Ovary (tissue), 9 donors: ENCODE data around the gene PROM2. TPM values are rescaled to one million over a fixed set of nuclear protein-coding genes. Genes with fewer than 3 reads are reported as not detected.

Experiments used
- DNase-seq, 5 donors: peaks; one replicate each; pipeline ENCODE4 v3.0.0-alpha.2; 2019 to 2020
- H3K27ac ChIP-seq, 2 donors: fragments of 200-600 bp; one replicate each; pipeline versions ENCODE4 v1.5.1 to v1.8.0; 2019 to 2022
- H3K27me3 ChIP-seq: fragments of 200-600 bp; one replicate; pipeline ENCODE4 v1.8.0; 2022
- H3K36me3 ChIP-seq: fragments of 200-600 bp; sonication (generic); one replicate; pipeline ENCODE4 v1.5.1; 2019
- H3K4me1 ChIP-seq: one replicate; pipeline ENCODE4 v1.8.1; 2013; ENCODE audit warnings: mild to moderate bottlenecking, moderate library complexity; ENCODE audit not compliant: insufficient read depth
- H3K4me3 ChIP-seq: fragments of 200-600 bp; sonication (generic); one replicate; pipeline ENCODE4 v1.5.1; 2017
- H3K9me3 ChIP-seq, 2 donors: fragments of 200-600 bp in 1 of 2; sonication (generic) in 1 of 2; one replicate each; pipeline versions ENCODE4 v1.5.1 to v1.8.1; 2013 to 2019; ENCODE audit warnings: mild to moderate bottlenecking in 1 of 2, moderate library complexity in 1 of 2
- CTCF ChIP-seq, 3 donors: fragments of 450-650 bp in 2 of 3; fragments of 200-600 bp in 1 of 3; IDR thresholded peaks; one replicate each; pipeline versions ENCODE4 v1.5.1 to v1.8.0; 2016 to 2022; ENCODE audit warnings: antibody characterized with exemption in 3 of 3, mild to moderate bottlenecking in 1 of 3
- EP300 ChIP-seq: sonication (generic); formaldehyde crosslinking; IDR thresholded peaks from one replicate; pipeline ENCODE4 v1.6.1; 2017; ENCODE audit warnings: antibody characterized with exemption
- POLR2A ChIP-seq: fragments of 450-650 bp; IDR thresholded peaks from one replicate; pipeline ENCODE4 v1.6.1; 2017; ENCODE audit warnings: antibody characterized with exemption, mild to moderate bottlenecking, moderate library complexity
- WGBS, 3 donors: extraction: QIAGEN DNeasy Blood & Tissue Kit in 1 of 3; methylation state at CpG; one replicate each; pipeline versions ENCODE4 v1.1.5 to v1.1.7; 2013 to 2017; 5-methylcytosine and 5-hydroxymethylcytosine counted together
- intact Hi-C, 4 donors: fragments of 100-400 bp; cut with DNase I; formaldehyde crosslinking; loops; one replicate each; pipeline versions ENCODE4 v1.11.0 to v1.15.1; 2022 to 2023
- polyA plus RNA-seq, 2 donors: library from polyadenylated mRNA; stranded (reverse); fragments of 200-250 nt in 1 of 2; fragments of 350-450 nt in 1 of 2; fragmentation: Illumina TruSeq in 1 of 2; extraction: RNeasy Lipid Tissue Mini Kit (QIAGEN cat#74804) in 1 of 2; gene quantifications; one replicate each; pipeline ENCODE4 v1.2.3, GENCODE V29; 2013 to 2014
- total RNA-seq, 7 donors: library from RNA; depleted of rRNA in 2 of 7; stranded (reverse); fragments of >200 nt in 2 of 7; fragmentation: NEBNext Ultra II Directional in 3 of 7; extraction: Animal tissue kit (Norgen Biotek cat#: 25700) in 3 of 7; gene quantifications; one replicate each; pipeline versions ENCODE4 v1.1.0 to v1.2.4, GENCODE V29; 2016 to 2023
- donor health status: DM: no; HTN: no; CAD: no; lungs with moderate emphysema.
- donor health status: DM: no; HTN: no; CAD: no.
- donor health status: Bipolar disorder and iron deficiency.
- donor health status: DM: yes; HTN: yes; CAD: no.
- donor health status: DM: no; HTN: no; CAD: no.
- donor health status: DM: yes; HTN: yes; CAD: no.

The PROM2 gene
- total and polyA plus RNA-seq, 9 donors: 0.37 to 5.1 (median 3.4) TPM

GRCh38 chr2:95289253-95289652 lies 15.0 kb downstream of the PROM2 start:
- no peaks in the 10 kb centered on the region for H3K27me3 ChIP-seq
- WGBS, 3 donors: 68 to 71% (median 69%) methylated on average over 7 of the region's 7 CpGs
- no peak overlapping the region for H3K4me3 ChIP-seq
- no peak for DNase-seq
- no peaks in the 10 kb centered on the region for H3K4me1 ChIP-seq
- no peak overlapping the region for H3K27ac ChIP-seq
- intact Hi-C loops: no loop called here
- TF ChIP-seq CTCF (IDR thresholded peaks at IDR 0.05): no peak
- no peak for TF ChIP-seq EP300
- TF ChIP-seq POLR2A: no peak
- no peaks in the 10 kb centered on the region for H3K36me3 ChIP-seq
- no peaks in the 10 kb centered on the region for H3K9me3 ChIP-seq

GRCh38 chr2:95291222-95291621 lies 17.0 kb downstream of the PROM2 start:
- Histone ChIP-seq H3K4me1 (no peaks in the 10 kb centered on the region), H3K27me3 (no peaks in the 10 kb centered on the region), H3K27ac (no peak overlapping the region), H3K36me3 (no peaks in the 10 kb centered on the region), H3K9me3 (no peaks in the 10 kb centered on the region), H3K4me3 (no peak overlapping the region)
- intact Hi-C loops: no loop called here
- DNase-seq: no peak
- TF ChIP-seq POLR2A (no peak), CTCF (IDR thresholded peaks at IDR 0.05) (no peak), EP300 (no peak)

- no peak for DNase-seq
- Histone ChIP-seq H3K9me3 (no peaks in the 10 kb centered on the region), H3K4me3 (no peak overlapping the region), H3K27ac (no peak overlapping the region), H3K4me1 (no peaks in the 10 kb centered on the region), H3K36me3 (no peaks in the 10 kb centered on the region), H3K27me3 (no peaks in the 10 kb centered on the region)
- 81 to 83% (median 83%) methylated on average over 9 of the region's 9 CpGs for WGBS, 3 donors
- intact Hi-C loops: no loop called here
- TF ChIP-seq POLR2A (no peak), EP300 (no peak), CTCF (IDR thresholded peaks at IDR 0.05) (no peak)
Observed at GRCh38 chr2:95292623-95293260, 18.5 kb downstream of the PROM2 start.

- 81 to 85% (median 84%) methylated on average over 19 of the region's 19 CpGs for WGBS, 3 donors
- DNase-seq: no peak
- H3K36me3 ChIP-seq: no peaks in the 10 kb centered on the region
- no peaks in the 10 kb centered on the region for H3K27me3 ChIP-seq
- H3K9me3 ChIP-seq: no peaks in the 10 kb centered on the region
- H3K27ac ChIP-seq: no peak overlapping the region
- H3K4me3 ChIP-seq: no peak overlapping the region
- TF ChIP-seq EP300 (no peak), POLR2A (no peak), CTCF (IDR thresholded peaks at IDR 0.05) (no peak)
- no peaks in the 10 kb centered on the region for H3K4me1 ChIP-seq
- intact Hi-C loops: no loop called here
Observed at GRCh38 chr2:95294579-95295250, 20.5 kb downstream of the PROM2 start.
